GM21515 (cell line): ENCODE measurements around the gene SIRPD.
"Not testable (repeated sequence)": the region's sequence is repeated elsewhere in the genome, so short reads cannot be mapped to it uniquely, and the experiment has no call there.

Source experiments
- ATAC-seq: cut with Tn5 transposase; IDR thresholded peaks from one replicate; pipeline ENCODE4 v1.9.1; 2021; ENCODE audit not compliant: unreplicated experiment

Gene SIRPD

GRCh38 chr20:1557605-1558004 is at the start of gene SIRPD:
SIRPD (minus strand) TSS chr20:1557705; CDS start chr20:1557653, 52 bp downstream.
- no peak for ATAC-seq

- no peak for ATAC-seq
These were observed 43.2 kb upstream of the SIRPD start for GRCh38 chr20:1600736-1601135.

GRCh38 chr20:1595333-1595732 is 37.8 kb upstream of the SIRPD start:
- no peak for ATAC-seq

GRCh38 chr20:1588533-1589460 is 31.3 kb upstream of the SIRPD start:
- ATAC-seq = no peak

GRCh38 chr20:1587781-1588532 is 30.5 kb upstream of the SIRPD start:
- no peak for ATAC-seq

- no peak for ATAC-seq
These were observed 22.0 kb upstream of the SIRPD start for GRCh38 chr20:1579488-1579887.

DNA sequence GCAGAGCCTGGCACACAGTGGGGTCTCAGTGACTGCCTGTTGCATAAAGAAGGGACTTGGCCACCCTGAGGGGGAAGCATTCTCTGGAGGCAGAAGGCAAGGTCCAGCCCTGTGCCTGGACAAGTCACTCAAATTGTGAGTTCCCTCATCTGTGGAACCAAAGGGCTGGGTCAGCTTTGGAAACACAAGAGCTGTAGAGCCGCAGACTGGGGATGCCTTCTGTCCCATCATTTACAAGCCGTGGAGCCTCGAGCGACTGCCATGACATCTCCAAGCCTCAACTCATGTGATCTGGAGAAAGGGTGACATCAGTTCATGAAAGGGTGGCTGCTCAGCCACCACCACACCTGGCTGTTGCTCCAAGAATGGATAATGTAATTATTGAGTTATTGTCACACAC is 20.4 kb upstream of the SIRPD start:
- ATAC-seq = no peak

DNA sequence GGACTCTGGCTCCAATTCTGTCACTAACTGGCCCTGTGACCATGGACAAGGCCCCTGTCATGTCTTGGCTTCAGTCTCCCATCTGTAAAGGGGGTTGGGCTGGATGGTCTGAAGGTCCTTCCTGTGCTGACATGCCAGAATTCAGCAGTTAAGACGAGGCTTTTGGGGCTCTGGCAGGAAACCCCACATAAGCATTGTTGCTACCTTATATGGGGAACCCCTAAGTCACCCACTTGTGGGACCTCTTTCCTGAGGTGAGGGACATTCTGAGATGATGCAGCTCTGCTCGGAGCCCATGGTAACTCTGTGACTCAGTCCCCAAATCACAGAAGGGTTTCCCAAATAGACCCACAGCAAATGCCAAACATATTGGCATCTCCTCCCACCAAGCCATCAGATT is 19.8 kb upstream of the SIRPD start:
- ATAC-seq = not testable (repeated sequence)

GRCh38 chr20:1576641-1577040 is 19.1 kb upstream of the SIRPD start:
- no peak for ATAC-seq

GRCh38 chr20:1576003-1576402 is 18.5 kb upstream of the SIRPD start:
- ATAC-seq = not testable (repeated sequence)

GRCh38 chr20:1571583-1571982 is 14.1 kb upstream of the SIRPD start:
- ATAC-seq = not testable (repeated sequence)

GRCh38 chr20:1569415-1569881 is 11.9 kb upstream of the SIRPD start:
- no peak for ATAC-seq

- no peak for ATAC-seq
These were observed 10.6 kb upstream of the SIRPD start for GRCh38 chr20:1568163-1568490.

- no peak for ATAC-seq
These were observed 10.1 kb upstream of the SIRPD start for GRCh38 chr20:1567392-1568162.

DNA sequence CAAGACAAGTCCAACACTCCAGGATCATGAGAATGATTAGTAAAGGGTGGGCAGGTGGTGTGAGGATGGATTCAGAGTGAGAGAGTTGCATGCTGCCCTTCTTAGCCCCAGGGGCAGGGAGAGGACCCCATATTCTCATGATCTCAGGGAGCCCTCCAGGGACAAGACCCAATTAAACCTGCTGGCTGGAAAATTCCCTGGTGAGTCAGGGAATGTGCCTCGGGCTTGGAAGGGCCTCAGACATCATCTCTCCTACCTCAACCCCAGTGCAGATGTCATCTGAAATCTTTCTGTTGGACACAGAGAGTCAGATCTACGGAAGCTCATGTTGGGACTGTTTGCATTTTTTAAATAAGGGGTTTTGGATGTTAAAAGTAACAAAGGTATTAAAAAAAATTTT is 9.2 kb upstream of the SIRPD start:
- ATAC-seq = no peak

DNA sequence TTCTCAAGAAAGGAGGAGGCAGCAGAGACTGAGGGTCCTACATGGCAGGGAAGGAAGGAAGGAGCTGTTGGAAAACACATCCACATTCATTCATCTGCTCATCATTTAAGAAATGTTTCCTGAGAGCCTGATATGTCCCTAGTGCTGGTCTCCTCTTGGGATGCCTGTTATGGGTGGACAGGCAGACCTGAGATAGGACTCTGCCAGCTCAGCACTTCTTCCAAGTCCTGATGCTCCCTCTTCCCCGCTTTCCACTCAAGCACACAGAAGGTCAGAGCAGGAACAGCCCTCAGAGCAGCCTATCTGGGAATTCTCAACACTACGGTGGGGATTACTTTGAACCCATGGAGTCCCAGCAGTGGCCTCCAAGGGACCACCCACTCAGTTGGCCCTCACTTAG is 8.0 kb upstream of the SIRPD start:
- no peak for ATAC-seq

GRCh38 chr20:1563598-1563997 is 6.1 kb upstream of the SIRPD start:
- ATAC-seq = no peak

DNA sequence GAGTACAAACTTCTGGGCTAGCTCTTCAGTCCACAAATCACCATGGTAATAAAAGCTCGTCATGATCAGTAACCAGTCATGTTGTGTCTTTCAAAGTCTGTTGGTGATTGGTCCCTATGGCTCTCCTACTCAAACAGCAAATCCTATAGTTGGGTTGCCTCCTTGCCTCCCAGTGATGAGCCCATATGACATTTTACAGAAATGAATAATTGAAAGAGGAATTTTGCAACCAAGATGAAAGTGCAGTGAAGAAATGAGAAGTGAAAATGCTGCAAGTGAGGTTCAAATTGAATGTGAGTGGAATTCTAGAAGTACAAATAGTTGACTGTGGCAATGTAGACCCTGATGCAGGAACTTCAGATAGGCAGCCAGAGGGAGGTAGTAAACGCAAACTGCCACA is 5.1 kb upstream of the SIRPD start:
- no peak for ATAC-seq

- no peak for ATAC-seq
These were observed 3.8 kb upstream of the SIRPD start for GRCh38 chr20:1561350-1561749.

- ATAC-seq = no peak
These were observed 1.6 kb downstream of the SIRPD start for GRCh38 chr20:1555952-1556351.

- no peak for ATAC-seq
These were observed 17.6 kb downstream of the SIRPD start for GRCh38 chr20:1539816-1540419.
